Fibroblast of skin of abdomen (primary cell): ENCODE data around the gene OR2G6.

Experiments used
- DNase-seq: peaks from one replicate; pipeline ENCODE4 v3.0.0-alpha.2; 2013

OR2G6 gene

DNA sequence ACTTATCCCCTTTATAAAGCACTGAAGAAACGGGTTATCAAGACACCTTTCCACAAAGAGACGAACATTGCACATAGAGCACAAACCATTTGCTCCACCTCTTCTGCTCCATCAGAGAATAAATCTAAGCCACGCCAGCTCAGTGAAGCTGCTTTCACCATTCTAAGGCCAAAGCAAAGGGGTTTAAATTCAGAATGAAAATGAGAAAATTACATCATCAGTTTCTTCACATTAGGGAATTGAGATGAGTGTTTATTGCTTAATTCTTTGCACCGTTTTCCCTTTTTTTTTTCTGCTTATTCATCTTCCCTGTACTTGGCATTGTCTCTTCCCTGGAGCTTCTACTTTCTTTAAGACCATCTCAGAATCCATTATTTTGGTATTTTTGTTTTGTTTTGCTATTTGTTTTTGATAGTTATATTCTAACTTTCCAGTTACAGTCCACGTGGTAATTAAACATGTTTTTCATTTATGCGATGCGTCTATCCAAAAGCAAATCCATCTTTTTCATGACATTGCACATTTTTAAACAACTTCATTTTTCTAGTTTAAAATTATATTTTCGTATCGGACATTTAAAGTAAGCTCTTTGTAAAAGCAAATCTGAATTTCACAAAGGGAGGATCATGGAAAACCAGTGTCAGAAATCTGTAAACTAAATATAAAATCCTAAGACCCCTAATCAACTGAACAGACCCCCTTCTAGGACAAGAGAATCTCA, 68.5 kb downstream of the OR2G6 start:
- no peak for DNase-seq
